ENCODE data around the gene LUC7L.
"Not testable (repeated sequence)": the region's sequence is repeated elsewhere in the genome, so short reads cannot be mapped to it uniquely, and the experiment has no call there.

Gene LUC7L

GRCh38 chr16:228852-229730 is at the start of gene LUC7L:
TSS of gene LUC7L (minus strand) at chr16:229449. CDS start at chr16:229339, 110 bp downstream.
- peak; percentile 52 for DNase-seq (ENCODE audit: low read depth)

GRCh38 chr16:278863-279366 is 49.7 kb upstream of the LUC7L start:
- no peak overlapping the region for H3K4me3 ChIP-seq (ENCODE audit: low read depth, low read length)
- no peak for DNase-seq (ENCODE audit: low read depth)

More at GRCh38 chr16:228852-229730, at the start of gene LUC7L:
- peak within 1 kb of the TSS; percentile 97 for H3K4me3 ChIP-seq (ENCODE audit: low read depth, low read length)

- DNase-seq (ENCODE audit: low read depth) = no peak
- H3K4me3 ChIP-seq (ENCODE audit: low read depth, low read length) = no peak overlapping the region
These were observed 47.3 kb upstream of the LUC7L start for GRCh38 chr16:276426-277077.

- peak within 1 kb of the TSS; percentile 42 for H3K4me3 ChIP-seq (ENCODE audit: low read depth, low read length)
- DNase-seq (ENCODE audit: low read depth) = no peak
These were observed 46.6 kb upstream of the LUC7L start, which contains the start of gene RGS11 for GRCh38 chr16:275786-276232. TSS of gene RGS11 (minus strand) at chr16:275944. CDS start at chr16:275911, 33 bp downstream.

GRCh38 chr16:275041-275641 is 45.9 kb upstream of the LUC7L start:
- peak overlapping the region; percentile 42 for H3K4me3 ChIP-seq (ENCODE audit: low read depth, low read length)
- no peak for DNase-seq (ENCODE audit: low read depth)

GRCh38 chr16:273547-274421 is 44.5 kb upstream of the LUC7L start:
- no peak overlapping the region for H3K4me3 ChIP-seq (ENCODE audit: low read depth, low read length)
- DNase-seq (ENCODE audit: low read depth) = no peak

GRCh38 chr16:272633-273546 is 43.6 kb upstream of the LUC7L start:
- no peak overlapping the region for H3K4me3 ChIP-seq (ENCODE audit: low read depth, low read length)
- DNase-seq (ENCODE audit: low read depth) = no peak

GRCh38 chr16:270381-271255 is 41.4 kb upstream of the LUC7L start:
- no peak for DNase-seq (ENCODE audit: low read depth)
- no peak overlapping the region for H3K4me3 ChIP-seq (ENCODE audit: low read depth, low read length)

GRCh38 chr16:269061-269796 is 40.0 kb upstream of the LUC7L start:
- no peak for DNase-seq (ENCODE audit: low read depth)
- H3K4me3 ChIP-seq (ENCODE audit: low read depth, low read length) = no peak overlapping the region

GRCh38 chr16:268141-269053 is 39.1 kb upstream of the LUC7L start:
- no peak overlapping the region for H3K4me3 ChIP-seq (ENCODE audit: low read depth, low read length)
- DNase-seq (ENCODE audit: low read depth) = no peak

GRCh38 chr16:267562-267961 is 38.3 kb upstream of the LUC7L start:
- not testable (repeated sequence) for DNase-seq (ENCODE audit: low read depth); H3K4me3 ChIP-seq (ENCODE audit: low read depth, low read length)

GRCh38 chr16:266258-267164 is 37.3 kb upstream of the LUC7L start:
- H3K4me3 ChIP-seq (ENCODE audit: low read depth, low read length) = no peak overlapping the region
- no peak for DNase-seq (ENCODE audit: low read depth)

GRCh38 chr16:265711-266110 is 36.5 kb upstream of the LUC7L start:
- no peak overlapping the region for H3K4me3 ChIP-seq (ENCODE audit: low read depth, low read length)
- no peak for DNase-seq (ENCODE audit: low read depth)

- no peak for DNase-seq (ENCODE audit: low read depth)
These were observed 35.8 kb upstream of the LUC7L start for GRCh38 chr16:265002-265529.

More at GRCh38 chr16:265002-265529, 35.8 kb upstream of the LUC7L start:
- H3K4me3 ChIP-seq (ENCODE audit: low read depth, low read length) = no peak overlapping the region
